Neural cell (in vitro differentiated cells): ENCODE data around the gene WFDC2. TPM values are rescaled to one million over a fixed set of nuclear protein-coding genes. Genes with fewer than 3 reads are reported as not detected.

Source experiments
- H2AFZ ChIP-seq: fragments of 200-600, 300-800 bp; sonication (generic), shearing (Covaris generic); 2 replicates; pipeline ENCODE4 v1.6.0; 2014; ENCODE audit warnings: low read depth, mild to moderate bottlenecking, antibody characterized with exemption, low read length, moderate library complexity
- H3F3A ChIP-seq: fragments of 200-600 bp; shearing (Covaris generic); 2 replicates; pipeline ENCODE4 v1.6.1; 2016; ENCODE audit warnings: mild to moderate bottlenecking, moderate library complexity, mixed read lengths, antibody characterized with exemption, low read length; ENCODE audit not compliant: insufficient read depth, poor library complexity, severe bottlenecking
- H3K27ac ChIP-seq: fragments of 200-600, 300-800 bp; sonication (generic), shearing (Covaris generic); 2 replicates; pipeline ENCODE4 v1.5.1; 2014; ENCODE audit warnings: mild to moderate bottlenecking, low read length, moderate library complexity
- H3K27me3 ChIP-seq: fragments of 300-800, 200-600 bp; sonication (generic), shearing (Covaris generic); 2 replicates; pipeline ENCODE4 v1.6.0; 2014; ENCODE audit warnings: mild to moderate bottlenecking, low read depth, low read length, moderate library complexity; ENCODE audit not compliant: insufficient read depth
- H3K36me3 ChIP-seq: fragments of 300-800, 200-600 bp; sonication (generic), shearing (Covaris generic); 2 replicates; pipeline ENCODE4 v1.5.1; 2014; ENCODE audit warnings: mild to moderate bottlenecking, antibody characterized with exemption, low read length, moderate library complexity; ENCODE audit not compliant: insufficient read depth
- H3K4me2 ChIP-seq: fragments of 300-800, 200-600 bp; sonication (generic), shearing (Covaris generic); 2 replicates; pipeline ENCODE4 v1.6.0; 2014; ENCODE audit warnings: mild to moderate bottlenecking, low read length
- H3K4me3 ChIP-seq: fragments of 300-800, 200-600 bp; sonication (generic), shearing (Covaris generic); 2 replicates; pipeline ENCODE4 v1.5.1; 2014; ENCODE audit warnings: mild to moderate bottlenecking, low read length, moderate library complexity
- H3K79me2 ChIP-seq: fragments of 200-600 bp; shearing (Covaris generic); replicated peaks from 2 replicates; pipeline ENCODE4 v1.6.0; 2014; ENCODE audit warnings: mild to moderate bottlenecking, low read length, moderate library complexity; ENCODE audit not compliant: insufficient read depth
- H3K9ac ChIP-seq: fragments of 300-800, 200-600 bp; sonication (generic), shearing (Covaris generic); 2 replicates; pipeline ENCODE4 v1.6.1; 2016; ENCODE audit warnings: mild to moderate bottlenecking, low read length, mixed read lengths
- H3K9me2 ChIP-seq: fragments of 200-600 bp; shearing (Covaris generic); 2 replicates; pipeline ENCODE4 v1.6.1; 2016; ENCODE audit warnings: mild to moderate bottlenecking, low read length, mixed read lengths; ENCODE audit not compliant: insufficient read depth
- H3K9me3 ChIP-seq: fragments of 200-600, 300-800 bp; sonication (generic), shearing (Covaris generic); 2 replicates; pipeline ENCODE4 v1.6.1; 2016; ENCODE audit warnings: mild to moderate bottlenecking, mixed run types, low read length, moderate library complexity, mixed read lengths
- H4K20me1 ChIP-seq: fragments of 200-600 bp; shearing (Covaris generic); 2 replicates; pipeline ENCODE4 v1.6.1; 2016; ENCODE audit warnings: mild to moderate bottlenecking, mixed run types; ENCODE audit not compliant: insufficient read depth
- EP300 ChIP-seq: fragments of 450-650 bp; conservative IDR thresholded peaks from 2 replicates; pipeline ENCODE4 v1.6.1; 2014; ENCODE audit warnings: antibody characterized with exemption, mild to moderate bottlenecking, moderate library complexity; ENCODE audit not compliant: poor library complexity, severe bottlenecking
- EZH2 ChIP-seq: fragments of 200-600, 300-800 bp; shearing (Covaris generic), sonication (generic); IDR thresholded peaks from 2 replicates; pipeline ENCODE4 v1.6.1; 2014; ENCODE audit warnings: antibody characterized with exemption, low read length, borderline replicate concordance, mild to moderate bottlenecking; ENCODE audit not compliant: insufficient read depth, poor library complexity, severe bottlenecking
- MXI1 ChIP-seq: fragments of 450-650 bp; conservative IDR thresholded peaks from 2 replicates; pipeline ENCODE4 v1.6.1; 2014; ENCODE audit warnings: antibody characterized with exemption, mild to moderate bottlenecking; ENCODE audit not compliant: poor library complexity, severe bottlenecking
- POLR2AphosphoS5 ChIP-seq: IDR thresholded peaks from 2 replicates; pipeline ENCODE4 v1.6.1; 2012
- RAD21 ChIP-seq: fragments of 450-650 bp; conservative IDR thresholded peaks from 2 replicates; pipeline ENCODE4 v1.6.1; 2014; ENCODE audit warnings: antibody characterized with exemption, mild to moderate bottlenecking, moderate library complexity
- REST ChIP-seq: IDR thresholded peaks from 2 replicates; pipeline ENCODE4 v1.6.1; 2012; ENCODE audit warnings: borderline replicate concordance
- SMC3 ChIP-seq: fragments of 450-650 bp; conservative IDR thresholded peaks from 2 replicates; pipeline ENCODE4 v1.6.1; 2014; ENCODE audit warnings: antibody characterized with exemption, mild to moderate bottlenecking, moderate library complexity; ENCODE audit not compliant: poor library complexity
- TAF1 ChIP-seq: IDR thresholded peaks from 2 replicates; pipeline ENCODE4 v1.6.1; 2012; ENCODE audit warnings: low read depth
- polyA plus RNA-seq: library from polyadenylated mRNA; depleted of rRNA; stranded (reverse); fragments of >200 nt; gene quantifications from 2 replicates; pipeline ENCODE4 v1.2.3, GENCODE V29; 2014
- TF ChIP-seq, protein P1 (sequence below): fragments of 450-650 bp; IDR thresholded peaks from 2 replicates; pipeline ENCODE4 v1.5.1; 2014; ENCODE audit warnings: antibody characterized with exemption, mild to moderate bottlenecking, moderate library complexity; ENCODE audit not compliant: poor library complexity, severe bottlenecking

WFDC2 gene
- polyA plus RNA-seq, 1 donor from 2014 or later: not detected

DNA sequence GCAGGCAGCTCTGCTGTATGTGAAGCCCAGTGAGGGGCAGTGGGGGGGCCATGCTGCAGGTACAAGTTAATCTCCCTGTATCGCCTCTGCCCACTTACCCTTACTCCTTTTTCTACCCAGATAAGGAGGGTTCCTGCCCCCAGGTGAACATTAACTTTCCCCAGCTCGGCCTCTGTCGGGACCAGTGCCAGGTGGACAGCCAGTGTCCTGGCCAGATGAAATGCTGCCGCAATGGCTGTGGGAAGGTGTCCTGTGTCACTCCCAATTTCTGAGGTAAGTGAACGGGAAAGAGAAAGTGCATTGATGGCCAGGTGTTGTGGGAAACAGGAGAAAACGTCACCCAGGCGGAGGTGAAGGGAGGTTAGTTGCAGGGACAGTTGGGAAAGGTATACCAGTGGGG, 10.3 kb downstream of the WFDC2 start:
- Histone ChIP-seq H3K79me2 (no peaks in the 10 kb centered on the region), H3K4me3 (no peak overlapping the region), H3K9ac (no peak overlapping the region), H2AFZ (no peak overlapping the region), H3K9me3 (no peaks in the 10 kb centered on the region), H3K4me2 (no peak overlapping the region), H3F3A (no peaks in the 10 kb centered on the region), H3K9me2 (no peaks in the 10 kb centered on the region), H4K20me1 (no peaks in the 10 kb centered on the region), H3K27me3 (no peaks in the 10 kb centered on the region), H3K36me3 (no peaks in the 10 kb centered on the region), H3K27ac (no peak overlapping the region)
- TF ChIP-seq SMC3 (no peak), EZH2 (no peak), EP300 (no peak)

DNA sequence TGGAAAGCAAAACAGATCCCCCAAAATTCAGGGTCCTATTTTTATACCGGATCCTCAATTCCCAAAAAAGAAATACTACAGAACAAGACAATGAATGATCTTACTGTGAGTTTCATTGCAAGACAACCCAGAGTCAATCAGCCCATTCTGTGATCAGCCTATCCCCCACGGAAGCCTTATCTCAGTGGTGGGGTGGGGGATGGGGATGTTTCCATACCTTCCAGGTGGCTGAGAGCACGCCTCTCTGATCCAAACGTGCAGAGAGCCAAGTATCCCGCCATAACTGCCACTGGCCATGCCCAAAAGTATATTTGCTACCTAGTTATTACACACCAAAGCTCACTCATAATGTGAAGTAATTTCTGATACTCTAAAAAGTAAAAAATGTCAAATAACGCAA, 15.1 kb downstream of the WFDC2 start:
- Histone ChIP-seq H3K36me3 (no peaks in the 10 kb centered on the region), H3K4me2 (no peak overlapping the region), H3K79me2 (no peaks in the 10 kb centered on the region), H3F3A (no peaks in the 10 kb centered on the region), H4K20me1 (no peaks in the 10 kb centered on the region), H3K9me2 (no peaks in the 10 kb centered on the region), H3K9ac (no peak overlapping the region), H3K27ac (no peak overlapping the region), H3K27me3 (no peaks in the 10 kb centered on the region), H3K4me3 (no peak overlapping the region), H3K9me3 (no peaks in the 10 kb centered on the region), H2AFZ (no peak overlapping the region)
- no peak for TF ChIP-seq EZH2
- TF ChIP-seq POLR2AphosphoS5: no peak
- TF ChIP-seq, protein P1, sequence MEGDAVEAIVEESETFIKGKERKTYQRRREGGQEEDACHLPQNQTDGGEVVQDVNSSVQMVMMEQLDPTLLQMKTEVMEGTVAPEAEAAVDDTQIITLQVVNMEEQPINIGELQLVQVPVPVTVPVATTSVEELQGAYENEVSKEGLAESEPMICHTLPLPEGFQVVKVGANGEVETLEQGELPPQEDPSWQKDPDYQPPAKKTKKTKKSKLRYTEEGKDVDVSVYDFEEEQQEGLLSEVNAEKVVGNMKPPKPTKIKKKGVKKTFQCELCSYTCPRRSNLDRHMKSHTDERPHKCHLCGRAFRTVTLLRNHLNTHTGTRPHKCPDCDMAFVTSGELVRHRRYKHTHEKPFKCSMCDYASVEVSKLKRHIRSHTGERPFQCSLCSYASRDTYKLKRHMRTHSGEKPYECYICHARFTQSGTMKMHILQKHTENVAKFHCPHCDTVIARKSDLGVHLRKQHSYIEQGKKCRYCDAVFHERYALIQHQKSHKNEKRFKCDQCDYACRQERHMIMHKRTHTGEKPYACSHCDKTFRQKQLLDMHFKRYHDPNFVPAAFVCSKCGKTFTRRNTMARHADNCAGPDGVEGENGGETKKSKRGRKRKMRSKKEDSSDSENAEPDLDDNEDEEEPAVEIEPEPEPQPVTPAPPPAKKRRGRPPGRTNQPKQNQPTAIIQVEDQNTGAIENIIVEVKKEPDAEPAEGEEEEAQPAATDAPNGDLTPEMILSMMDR: no peak
- TF ChIP-seq REST: no peak
- no peak for TF ChIP-seq MXI1
- TF ChIP-seq SMC3: no peak
- TF ChIP-seq RAD21: no peak
- no peak for TF ChIP-seq EP300
- no peak for TF ChIP-seq TAF1

DNA sequence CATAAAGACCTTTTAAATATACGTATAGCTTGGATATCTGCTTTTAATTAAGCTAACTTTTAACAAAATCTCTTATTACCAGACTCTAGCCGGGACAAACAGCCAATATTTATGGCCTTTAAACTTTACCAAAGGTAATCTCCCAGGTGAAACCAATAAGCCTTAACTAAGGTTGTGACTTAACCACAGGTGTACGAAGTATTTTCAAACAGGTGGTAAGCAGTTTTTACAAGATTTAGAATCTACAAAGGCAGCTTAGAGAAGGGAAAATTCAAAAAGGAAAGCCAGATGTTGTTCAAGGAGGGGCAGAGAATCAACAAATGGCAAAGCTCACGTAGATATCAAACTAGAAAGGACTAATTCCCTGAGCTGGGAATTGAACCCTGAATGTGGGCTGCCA, 15.8 kb downstream of the WFDC2 start:
- Histone ChIP-seq H3K27ac (no peak overlapping the region), H3K36me3 (no peaks in the 10 kb centered on the region), H4K20me1 (no peaks in the 10 kb centered on the region), H3K9me3 (no peaks in the 10 kb centered on the region), H3K4me2 (no peak overlapping the region), H2AFZ (no peak overlapping the region), H3K9me2 (no peaks in the 10 kb centered on the region), H3K4me3 (no peak overlapping the region), H3K9ac (no peak overlapping the region), H3K27me3 (no peaks in the 10 kb centered on the region), H3K79me2 (no peaks in the 10 kb centered on the region), H3F3A (no peaks in the 10 kb centered on the region)
- no peak for TF ChIP-seq SMC3
- no peak for TF ChIP-seq TAF1
- TF ChIP-seq, protein P1: no peak
- no peak for TF ChIP-seq REST
- TF ChIP-seq POLR2AphosphoS5: no peak
- no peak for TF ChIP-seq MXI1
